Measurements from ENCODE around the gene MBD5.

MBD5 gene

DNA sequence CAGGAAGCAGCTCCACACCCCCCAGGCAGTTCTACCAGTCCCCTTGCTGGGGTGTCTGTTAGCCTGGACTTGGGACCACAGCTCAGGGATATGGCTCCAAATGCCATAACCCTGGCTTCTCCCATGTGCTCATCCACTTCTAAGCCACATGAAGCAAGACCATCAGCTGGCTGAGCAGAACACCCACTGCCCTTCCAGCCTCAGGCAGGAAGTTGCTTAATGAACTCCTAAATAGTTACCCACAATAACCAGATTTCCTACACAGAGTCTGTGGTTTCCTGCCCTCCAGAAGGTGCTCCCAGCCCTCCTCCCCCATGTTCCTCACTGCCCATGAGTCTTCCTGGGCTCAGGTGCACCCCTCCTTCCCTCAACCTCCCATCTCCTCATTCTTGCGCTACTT lies 525.4 kb downstream of the MBD5 start:
- no peak for TF ChIP-seq CEBPB (IDR thresholded peaks at IDR 0.05)
- no peak for TF ChIP-seq RAD21 (IDR thresholded peaks at IDR 0.05; ENCODE audit: low read depth)
- no peak for TF ChIP-seq TEAD4 (IDR thresholded peaks at IDR 0.05)
- TF ChIP-seq ZBTB7A (IDR thresholded peaks at IDR 0.05; ENCODE audit: low read depth), result no peak
- TF ChIP-seq, protein P1, sequence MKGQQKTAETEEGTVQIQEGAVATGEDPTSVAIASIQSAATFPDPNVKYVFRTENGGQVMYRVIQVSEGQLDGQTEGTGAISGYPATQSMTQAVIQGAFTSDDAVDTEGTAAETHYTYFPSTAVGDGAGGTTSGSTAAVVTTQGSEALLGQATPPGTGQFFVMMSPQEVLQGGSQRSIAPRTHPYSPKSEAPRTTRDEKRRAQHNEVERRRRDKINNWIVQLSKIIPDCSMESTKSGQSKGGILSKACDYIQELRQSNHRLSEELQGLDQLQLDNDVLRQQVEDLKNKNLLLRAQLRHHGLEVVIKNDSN (IDR thresholded peaks at IDR 0.05), result no peak
- TF ChIP-seq, protein P2, sequence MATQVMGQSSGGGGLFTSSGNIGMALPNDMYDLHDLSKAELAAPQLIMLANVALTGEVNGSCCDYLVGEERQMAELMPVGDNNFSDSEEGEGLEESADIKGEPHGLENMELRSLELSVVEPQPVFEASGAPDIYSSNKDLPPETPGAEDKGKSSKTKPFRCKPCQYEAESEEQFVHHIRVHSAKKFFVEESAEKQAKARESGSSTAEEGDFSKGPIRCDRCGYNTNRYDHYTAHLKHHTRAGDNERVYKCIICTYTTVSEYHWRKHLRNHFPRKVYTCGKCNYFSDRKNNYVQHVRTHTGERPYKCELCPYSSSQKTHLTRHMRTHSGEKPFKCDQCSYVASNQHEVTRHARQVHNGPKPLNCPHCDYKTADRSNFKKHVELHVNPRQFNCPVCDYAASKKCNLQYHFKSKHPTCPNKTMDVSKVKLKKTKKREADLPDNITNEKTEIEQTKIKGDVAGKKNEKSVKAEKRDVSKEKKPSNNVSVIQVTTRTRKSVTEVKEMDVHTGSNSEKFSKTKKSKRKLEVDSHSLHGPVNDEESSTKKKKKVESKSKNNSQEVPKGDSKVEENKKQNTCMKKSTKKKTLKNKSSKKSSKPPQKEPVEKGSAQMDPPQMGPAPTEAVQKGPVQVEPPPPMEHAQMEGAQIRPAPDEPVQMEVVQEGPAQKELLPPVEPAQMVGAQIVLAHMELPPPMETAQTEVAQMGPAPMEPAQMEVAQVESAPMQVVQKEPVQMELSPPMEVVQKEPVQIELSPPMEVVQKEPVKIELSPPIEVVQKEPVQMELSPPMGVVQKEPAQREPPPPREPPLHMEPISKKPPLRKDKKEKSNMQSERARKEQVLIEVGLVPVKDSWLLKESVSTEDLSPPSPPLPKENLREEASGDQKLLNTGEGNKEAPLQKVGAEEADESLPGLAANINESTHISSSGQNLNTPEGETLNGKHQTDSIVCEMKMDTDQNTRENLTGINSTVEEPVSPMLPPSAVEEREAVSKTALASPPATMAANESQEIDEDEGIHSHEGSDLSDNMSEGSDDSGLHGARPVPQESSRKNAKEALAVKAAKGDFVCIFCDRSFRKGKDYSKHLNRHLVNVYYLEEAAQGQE (IDR thresholded peaks at IDR 0.05; ENCODE audit: low read depth), result no peak

DNA sequence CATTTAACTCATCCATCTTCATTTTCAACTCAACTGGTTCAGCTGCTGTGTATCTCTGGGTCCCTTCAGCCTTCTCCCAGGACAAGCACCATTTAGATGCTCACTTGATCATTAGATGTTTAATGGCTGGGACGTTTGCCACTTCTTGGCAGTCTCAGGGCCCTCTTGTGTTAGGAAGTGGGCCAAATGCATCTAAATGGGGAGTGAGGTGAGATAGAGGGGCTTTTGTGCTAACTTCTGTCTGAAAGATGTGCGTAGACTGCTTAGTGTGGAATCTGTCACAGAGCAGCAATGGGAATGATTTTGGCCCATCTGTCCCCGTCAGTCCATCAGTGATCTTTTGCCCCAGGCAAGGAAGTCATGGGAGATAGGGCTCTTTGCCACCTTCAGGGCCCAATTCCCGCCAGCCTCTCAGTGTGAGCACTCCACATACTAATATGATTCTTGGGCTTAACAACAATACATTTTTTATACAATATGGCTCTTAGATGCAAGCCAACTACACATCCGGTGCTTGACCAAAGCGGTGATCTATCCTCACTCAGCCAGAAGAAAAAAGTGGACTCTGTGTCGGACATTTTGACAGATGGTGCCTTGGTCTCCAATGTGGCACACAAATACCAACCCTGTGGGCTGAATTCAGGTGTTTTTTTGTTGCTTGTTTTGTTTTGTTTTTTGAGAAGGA lies 528.0 kb downstream of the MBD5 start:
- TF ChIP-seq, protein P2 (IDR thresholded peaks at IDR 0.05; ENCODE audit: low read depth), result no peak
- TF ChIP-seq CEBPB (IDR thresholded peaks at IDR 0.05) (no peak), ZBTB7A (IDR thresholded peaks at IDR 0.05; ENCODE audit: low read depth) (no peak), NFIC (IDR thresholded peaks at IDR 0.05) (no peak), EP300 (IDR thresholded peaks at IDR 0.05; ENCODE audit: borderline replicate concordance) (no peak)
- TF ChIP-seq, protein P3, sequence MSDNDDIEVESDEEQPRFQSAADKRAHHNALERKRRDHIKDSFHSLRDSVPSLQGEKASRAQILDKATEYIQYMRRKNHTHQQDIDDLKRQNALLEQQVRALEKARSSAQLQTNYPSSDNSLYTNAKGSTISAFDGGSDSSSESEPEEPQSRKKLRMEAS (IDR thresholded peaks at IDR 0.05), result no peak

DNA sequence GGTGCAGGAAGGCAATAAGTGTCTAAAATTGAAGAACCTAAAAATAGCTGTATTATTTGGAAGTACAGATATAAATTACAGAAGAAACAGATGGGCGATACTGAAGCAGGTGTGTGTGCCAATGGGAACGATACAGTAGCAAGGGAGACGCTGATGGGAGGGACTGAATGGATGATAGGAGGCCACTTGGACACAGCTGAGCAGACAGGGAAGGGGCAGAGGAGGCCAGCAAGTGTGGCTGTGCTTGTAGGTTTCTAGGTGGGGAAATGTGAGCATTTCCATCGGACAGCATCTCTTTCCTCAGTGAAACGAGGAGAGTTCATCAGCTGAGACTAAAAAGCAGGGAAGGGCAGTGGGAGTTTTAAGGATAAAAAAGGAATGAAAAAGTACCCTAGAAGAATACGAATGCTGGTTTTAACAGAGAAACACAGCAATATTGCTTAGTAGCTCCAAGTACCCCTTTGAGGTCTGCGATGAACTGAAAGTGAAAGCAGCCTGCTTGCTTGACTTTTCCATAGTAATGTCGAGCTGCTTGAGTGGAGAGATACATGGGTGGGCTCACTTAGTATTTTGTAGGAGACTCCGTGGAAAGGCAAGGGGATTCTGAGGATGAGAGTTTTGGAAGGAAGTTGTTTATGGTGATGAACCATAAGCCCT lies 531.9 kb downstream of the MBD5 start:
- no peak for TF ChIP-seq EP300 (IDR thresholded peaks at IDR 0.05; ENCODE audit: borderline replicate concordance)
- TF ChIP-seq, protein P3 (IDR thresholded peaks at IDR 0.05), result no peak

DNA sequence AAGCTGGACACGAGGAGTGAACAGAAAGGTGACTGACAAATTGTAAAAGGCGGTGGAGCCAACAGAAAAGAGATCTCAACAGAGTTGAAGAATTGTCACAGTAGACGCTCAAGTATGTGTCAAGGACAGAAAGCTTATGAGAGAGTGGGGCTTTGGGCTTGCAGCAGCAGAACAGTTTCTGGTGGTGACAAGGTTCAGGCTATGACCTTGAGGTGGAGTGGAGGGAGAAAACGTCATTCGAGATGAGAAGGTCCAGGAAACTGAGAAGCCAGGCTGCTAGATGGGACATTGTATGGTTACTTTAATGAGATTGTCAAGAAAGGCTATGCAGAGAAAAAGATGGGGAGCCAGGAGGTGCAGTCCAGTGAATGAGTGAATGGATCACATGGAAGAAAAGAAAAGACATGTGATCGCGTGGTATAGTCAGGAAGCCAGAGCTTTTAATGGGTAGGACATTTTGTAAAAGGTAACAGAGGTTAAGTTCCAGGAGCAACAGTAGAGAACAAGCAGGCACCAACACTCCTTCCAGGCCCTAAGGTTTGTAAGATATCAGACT lies 532.5 kb downstream of the MBD5 start:
- TF ChIP-seq CEBPB (IDR thresholded peaks at IDR 0.05) (no peak), NFIC (IDR thresholded peaks at IDR 0.05) (no peak), TEAD4 (IDR thresholded peaks at IDR 0.05) (no peak), TCF12 (IDR thresholded peaks at IDR 0.05; ENCODE audit: low read depth) (no peak), YY1 (IDR thresholded peaks at IDR 0.05; ENCODE audit: low read depth) (no peak), FOXM1 (IDR thresholded peaks at IDR 0.05; ENCODE audit: borderline replicate concordance, low read depth) (no peak), EP300 (IDR thresholded peaks at IDR 0.05; ENCODE audit: borderline replicate concordance) (no peak), RAD21 (IDR thresholded peaks at IDR 0.05; ENCODE audit: low read depth) (no peak), ZBTB7A (IDR thresholded peaks at IDR 0.05; ENCODE audit: low read depth) (no peak), CREB1 (IDR thresholded peaks at IDR 0.05; ENCODE audit: low read depth) (no peak), EGR1 (IDR thresholded peaks at IDR 0.05) (no peak), TAF1 (IDR thresholded peaks at IDR 0.05; ENCODE audit: low read depth) (no peak)
- TF ChIP-seq, protein P1 (IDR thresholded peaks at IDR 0.05), result no peak
- TF ChIP-seq, protein P2 (IDR thresholded peaks at IDR 0.05; ENCODE audit: low read depth), result no peak
- TF ChIP-seq, protein P3 (IDR thresholded peaks at IDR 0.05), result no peak
